Fibroblast of lung (primary cell): ENCODE data around the gene KLHL6. TPM values are rescaled to one million over a fixed set of nuclear protein-coding genes. Genes with fewer than 3 reads are reported as not detected.

Source experiments
- DNase-seq, 2 donors: peaks; one replicate each; pipeline versions ENCODE4 v3.0.0 to v3.0.0-alpha.2; 2010; ENCODE audit warnings: low read depth in 2 of 2
- H2AFZ ChIP-seq: 2 replicates; pipeline ENCODE4 v1.5.1; 2012; ENCODE audit warnings: low read length, control low read depth, inconsistent platforms
- H3K27ac ChIP-seq: 2 replicates; pipeline ENCODE4 v1.5.1; 2011; ENCODE audit warnings: low read length, control low read depth; ENCODE audit not compliant: insufficient read depth
- H3K27me3 ChIP-seq: 2 replicates; pipeline ENCODE4 v1.5.1; 2011; ENCODE audit warnings: mild to moderate bottlenecking, low read length; ENCODE audit not compliant: control insufficient read depth, insufficient read depth
- H3K36me3 ChIP-seq: 2 replicates; pipeline ENCODE4 v1.5.1; 2011; ENCODE audit warnings: low read length; ENCODE audit not compliant: control insufficient read depth, insufficient read depth
- H3K4me1 ChIP-seq: 2 replicates; pipeline ENCODE4 v1.5.1; 2011; ENCODE audit warnings: low read length; ENCODE audit not compliant: control insufficient read depth, insufficient read depth; ENCODE audit errors: extremely low read depth
- H3K4me2 ChIP-seq: 2 replicates; pipeline ENCODE4 v1.5.1; 2011; ENCODE audit warnings: low read length, control low read depth; ENCODE audit not compliant: insufficient read depth; ENCODE audit errors: extremely low read depth
- H3K4me3 ChIP-seq, 4 experiments: fragments of 200-600 bp in 1 of 4; sonication (generic) in 1 of 4; replicated peaks in 1 of 4; 2 replicates each; pipeline ENCODE4 v1.5.1; 2011 to 2016; ENCODE audit warnings: low read length in 4 of 4, low read depth in 3 of 4, mild to moderate bottlenecking in 3 of 4, control low read depth in 2 of 4, inconsistent platforms in 1 of 4, mixed read lengths in 1 of 4; ENCODE audit not compliant: insufficient read depth in 1 of 4; ENCODE audit errors: control extremely low read depth in 1 of 4
- H3K79me2 ChIP-seq: 2 replicates; pipeline ENCODE4 v1.5.1; 2012; ENCODE audit warnings: mild to moderate bottlenecking, low read length, inconsistent platforms; ENCODE audit not compliant: control insufficient read depth, insufficient read depth
- H3K9ac ChIP-seq: 2 replicates; pipeline ENCODE4 v1.5.1; 2011; ENCODE audit warnings: mild to moderate bottlenecking, low read length, control low read depth; ENCODE audit not compliant: insufficient read depth
- H3K9me3 ChIP-seq: 2 replicates; pipeline ENCODE4 v1.5.1; 2012; ENCODE audit warnings: low read depth, low read length; ENCODE audit not compliant: control insufficient read depth, insufficient read depth
- H4K20me1 ChIP-seq: 2 replicates; pipeline ENCODE4 v1.5.1; 2011; ENCODE audit warnings: low read length; ENCODE audit not compliant: control insufficient read depth, insufficient read depth; ENCODE audit errors: extremely low read depth
- EZH2 ChIP-seq: IDR thresholded peaks from 2 replicates; pipeline ENCODE4 v1.5.1; 2012; ENCODE audit warnings: low read length, control low read depth, mild to moderate bottlenecking; ENCODE audit errors: missing control alignments
- polyA plus RNA-seq, 2 donors: library from polyadenylated mRNA; depleted of rRNA in 1 of 2; stranded (reverse) in 1 of 2; unstranded in 1 of 2; fragments of >200 nt; gene quantifications; 2 replicates each; pipeline ENCODE4 v1.2.1, GENCODE V29; 2011 to 2012; ENCODE audit warnings: missing spikeins in 1 of 2
- total RNA-seq: library from RNA; depleted of rRNA; stranded (reverse); fragments of >200 nt; gene quantifications from 2 replicates; pipeline ENCODE4 v1.2.1, GENCODE V29; 2014
- TF ChIP-seq, protein P1 (sequence below), 2 donors: IDR thresholded peaks in 1 of 2; conservative IDR thresholded peaks in 1 of 2; 1 replicate in 1 of 2; 2 replicates in 1 of 2; pipeline ENCODE4 v1.5.1; 2011 to 2012; ENCODE audit warnings: low read length in 2 of 2, control low read depth in 1 of 2, inconsistent platforms in 1 of 2, low read depth in 1 of 2, mild to moderate bottlenecking in 1 of 2

The KLHL6 gene
- total and polyA plus RNA-seq, 2 donors (not counting 1 experiment from before 2014, with no cell fraction given) = not detected

DNA sequence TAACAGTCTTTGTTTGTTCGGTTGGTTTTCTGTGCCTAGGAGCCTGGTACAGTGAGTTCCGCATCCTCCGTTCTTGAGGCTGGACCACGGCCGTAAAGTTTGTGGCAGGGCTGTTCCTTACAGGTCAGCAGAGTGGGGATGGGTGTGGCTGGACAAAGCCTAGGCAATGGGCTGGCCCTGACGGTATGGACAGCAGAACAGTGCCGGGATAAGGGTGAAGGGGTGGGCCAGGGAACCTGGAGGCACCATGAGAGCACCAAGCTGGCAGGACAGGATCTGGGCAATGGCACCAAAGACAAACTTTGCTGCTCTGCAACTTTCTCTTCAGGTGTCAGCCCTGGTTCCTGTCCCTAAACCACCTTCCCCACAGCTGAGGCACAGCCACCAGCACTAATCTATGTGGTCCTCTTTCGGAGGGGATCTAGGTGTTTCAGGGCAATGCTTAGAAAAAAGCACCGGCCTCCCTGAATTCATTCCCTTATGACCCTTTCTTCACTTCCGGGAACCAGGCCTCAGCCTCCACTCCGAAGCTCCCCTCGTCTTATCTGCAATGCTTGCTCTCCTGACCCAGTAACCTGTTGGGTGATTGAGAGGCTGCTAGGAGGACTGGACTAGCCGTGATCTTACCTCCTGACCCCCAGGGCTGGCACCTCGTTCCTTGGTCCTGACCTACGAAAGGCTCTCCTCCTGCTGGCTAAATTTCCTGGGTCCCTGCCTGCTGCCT lies 54.4 kb downstream of the KLHL6 start:
- Histone ChIP-seq H3K9ac (no peak overlapping the region), H3K4me1 (no peaks in the 10 kb centered on the region), H3K27me3 (no peaks in the 10 kb centered on the region), H3K36me3 (no peaks in the 10 kb centered on the region), H4K20me1 (no peaks in the 10 kb centered on the region), H3K27ac (no peak overlapping the region), H3K4me2 (no peak overlapping the region), H2AFZ (no peak overlapping the region), H3K4me3 (no peak overlapping the region), H3K9me3 (no peaks in the 10 kb centered on the region), H3K79me2 (no peaks in the 10 kb centered on the region)
- TF ChIP-seq, protein P1, sequence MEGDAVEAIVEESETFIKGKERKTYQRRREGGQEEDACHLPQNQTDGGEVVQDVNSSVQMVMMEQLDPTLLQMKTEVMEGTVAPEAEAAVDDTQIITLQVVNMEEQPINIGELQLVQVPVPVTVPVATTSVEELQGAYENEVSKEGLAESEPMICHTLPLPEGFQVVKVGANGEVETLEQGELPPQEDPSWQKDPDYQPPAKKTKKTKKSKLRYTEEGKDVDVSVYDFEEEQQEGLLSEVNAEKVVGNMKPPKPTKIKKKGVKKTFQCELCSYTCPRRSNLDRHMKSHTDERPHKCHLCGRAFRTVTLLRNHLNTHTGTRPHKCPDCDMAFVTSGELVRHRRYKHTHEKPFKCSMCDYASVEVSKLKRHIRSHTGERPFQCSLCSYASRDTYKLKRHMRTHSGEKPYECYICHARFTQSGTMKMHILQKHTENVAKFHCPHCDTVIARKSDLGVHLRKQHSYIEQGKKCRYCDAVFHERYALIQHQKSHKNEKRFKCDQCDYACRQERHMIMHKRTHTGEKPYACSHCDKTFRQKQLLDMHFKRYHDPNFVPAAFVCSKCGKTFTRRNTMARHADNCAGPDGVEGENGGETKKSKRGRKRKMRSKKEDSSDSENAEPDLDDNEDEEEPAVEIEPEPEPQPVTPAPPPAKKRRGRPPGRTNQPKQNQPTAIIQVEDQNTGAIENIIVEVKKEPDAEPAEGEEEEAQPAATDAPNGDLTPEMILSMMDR (conservative IDR thresholded peaks at IDR 0.05 in 1 of 2, IDR thresholded peaks at IDR 0.05 in 1 of 2; ENCODE audit: low read depth in 1 of 2, low read length in 2 of 2) = no peak
- no peak for TF ChIP-seq EZH2
- DNase-seq = no peak

DNA sequence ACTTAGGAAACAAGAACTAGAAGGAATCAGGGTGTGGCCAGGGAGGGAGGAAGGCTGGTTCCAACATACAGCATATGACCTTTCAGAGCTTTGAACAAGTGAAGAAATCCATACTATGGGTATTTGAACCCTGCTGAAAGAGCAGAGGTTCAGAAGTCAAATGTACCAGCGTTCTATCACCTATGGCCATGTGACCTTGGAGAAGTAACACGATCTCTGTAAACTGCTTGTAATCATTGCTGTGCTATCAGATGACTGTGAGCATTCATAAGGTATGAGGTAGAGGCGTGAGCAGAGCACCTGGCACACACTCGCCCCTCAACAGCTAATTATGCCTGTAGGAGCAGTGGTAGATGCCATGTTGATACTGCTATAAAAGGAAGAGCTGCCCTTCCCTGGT lies 55.2 kb downstream of the KLHL6 start:
- DNase-seq = no peak

DNA sequence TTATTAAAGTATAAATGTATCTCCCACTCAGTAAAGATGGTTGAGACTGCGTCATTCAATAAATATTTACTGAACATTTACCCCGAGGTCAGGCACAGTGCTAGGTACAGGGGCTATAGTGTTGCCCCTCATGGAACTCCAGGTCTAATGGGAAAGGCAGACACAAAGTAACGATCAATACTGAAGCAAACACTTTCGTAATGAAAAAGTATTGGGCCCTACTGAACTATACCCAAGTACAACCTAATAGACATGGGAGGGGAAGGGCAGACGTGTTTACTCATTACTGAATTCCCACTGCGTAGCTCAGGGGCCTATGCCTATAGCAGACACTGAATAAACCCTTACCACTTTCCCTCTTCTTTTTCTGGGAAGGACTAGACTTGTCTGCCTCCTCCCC lies 56.9 kb downstream of the KLHL6 start:
- H3K9ac ChIP-seq = no peak overlapping the region
- no peak overlapping the region for H2AFZ ChIP-seq
- H4K20me1 ChIP-seq = no peaks in the 10 kb centered on the region
- no peak for DNase-seq
- no peaks in the 10 kb centered on the region for H3K4me1 ChIP-seq
- no peaks in the 10 kb centered on the region for H3K79me2 ChIP-seq
- H3K4me2 ChIP-seq = no peak overlapping the region
- no peaks in the 10 kb centered on the region for H3K9me3 ChIP-seq
- H3K27me3 ChIP-seq = no peaks in the 10 kb centered on the region
- no peak for TF ChIP-seq EZH2
- TF ChIP-seq, protein P1 (conservative IDR thresholded peaks at IDR 0.05 in 1 of 2, IDR thresholded peaks at IDR 0.05 in 1 of 2; ENCODE audit: low read depth in 1 of 2, low read length in 2 of 2) = no peak
- H3K4me3 ChIP-seq = no peak overlapping the region
- no peaks in the 10 kb centered on the region for H3K36me3 ChIP-seq
- no peak overlapping the region for H3K27ac ChIP-seq

More for the DNA sequence above, 55.2 kb downstream of the KLHL6 start:
- Histone ChIP-seq H3K9ac (no peak overlapping the region), H3K4me1 (no peaks in the 10 kb centered on the region), H3K9me3 (no peaks in the 10 kb centered on the region), H3K27ac (no peak overlapping the region), H3K36me3 (no peaks in the 10 kb centered on the region), H3K79me2 (no peaks in the 10 kb centered on the region), H3K27me3 (no peaks in the 10 kb centered on the region), H2AFZ (no peak overlapping the region), H3K4me2 (no peak overlapping the region), H3K4me3 (no peak overlapping the region), H4K20me1 (no peaks in the 10 kb centered on the region)
- no peak for TF ChIP-seq EZH2
- TF ChIP-seq, protein P1 (conservative IDR thresholded peaks at IDR 0.05 in 1 of 2, IDR thresholded peaks at IDR 0.05 in 1 of 2; ENCODE audit: low read depth in 1 of 2, low read length in 2 of 2) = no peak
